ENCODE results near the gene PIP5K1B. TPM values are rescaled to one million over a fixed set of nuclear protein-coding genes. Genes with fewer than 3 reads are reported as not detected.

Gene PIP5K1B
- total RNA-seq, 3 donors from 2014 or later = 60.0 to 122 (median 73.3) TPM

GRCh38 chr9:69054989-69055388 is 349.9 kb downstream of the PIP5K1B start:
- intact Hi-C loops (cut with DNase I, micrococcal nuclease) = loop anchor here (2.0 to 5.0 kb wide), 3 partner anchors 52 to 138 kb away; no protein-coding TSS in a partner anchor
- Histone ChIP-seq H3K4me1 (ENCODE audit: low read depth) (no peaks in the 10 kb centered on the region), H3K4me3 (no peak overlapping the region), H3K9me3 (no peaks in the 10 kb centered on the region), H3K36me3 (ENCODE audit: low read depth) (no peaks in the 10 kb centered on the region)
- no peak for TF ChIP-seq CTCF (IDR thresholded peaks at IDR 0.05)
- DNase-seq (no peak), ATAC-seq (no peak)

- no peak for ATAC-seq
- no peak for TF ChIP-seq CTCF (IDR thresholded peaks at IDR 0.05)
- intact Hi-C loops (cut with DNase I, micrococcal nuclease) = loop anchor here in 1 of 2 donors (5.0 kb wide), 2 partner anchors 51 to 136 kb away; no protein-coding TSS in a partner anchor
Measured at GRCh38 chr9:69056191-69056815, 351.3 kb downstream of the PIP5K1B start.

GRCh38 chr9:69058101-69058500 is 353.1 kb downstream of the PIP5K1B start:
- no peak for ATAC-seq
- no peak for DNase-seq
- intact Hi-C loops (cut with DNase I, micrococcal nuclease) = loop anchor here in 1 of 2 donors (5.0 kb wide), 2 partner anchors 49 to 134 kb away; no protein-coding TSS in a partner anchor

More at GRCh38 chr9:69056191-69056815, 351.3 kb downstream of the PIP5K1B start:
- H3K9me3 ChIP-seq = no peaks in the 10 kb centered on the region
- no peaks in the 10 kb centered on the region for H3K36me3 ChIP-seq (ENCODE audit: low read depth)
- no peak for DNase-seq
- H3K4me3 ChIP-seq = no peak overlapping the region
- H3K4me1 ChIP-seq (ENCODE audit: low read depth) = no peaks in the 10 kb centered on the region

More at GRCh38 chr9:69058101-69058500, 353.1 kb downstream of the PIP5K1B start:
- H3K4me1 ChIP-seq (ENCODE audit: low read depth) = no peaks in the 10 kb centered on the region
- no peak overlapping the region for H3K4me3 ChIP-seq
- no peaks in the 10 kb centered on the region for H3K36me3 ChIP-seq (ENCODE audit: low read depth)
- no peaks in the 10 kb centered on the region for H3K9me3 ChIP-seq
- no peak for TF ChIP-seq CTCF (IDR thresholded peaks at IDR 0.05)

Other genes starting within 250 kb of the PIP5K1B start
- under 1 TPM in 1 of 3 donors, not detected in 2; 0.46 TPM for gene TMEM252, start 164.4 kb upstream of the PIP5K1B start, total RNA-seq